ENCODE data around the gene KLHL15.

The KLHL15 gene

GRCh38 chrX:23945206-23945605 lies 81.8 kb downstream of the KLHL15 start:
- no peak for DNase-seq

- no peak for DNase-seq
Observed at GRCh38 chrX:23944234-23944633, 82.8 kb downstream of the KLHL15 start.

- no peak for DNase-seq
Observed at GRCh38 chrX:23939203-23939602, 87.8 kb downstream of the KLHL15 start.

GRCh38 chrX:23938690-23939089 lies 88.3 kb downstream of the KLHL15 start:
- DNase-seq = no peak

GRCh38 chrX:23937100-23937499 lies 89.9 kb downstream of the KLHL15 start:
- DNase-seq = peak; percentile 30

GRCh38 chrX:23936180-23936579 lies 90.8 kb downstream of the KLHL15 start:
- DNase-seq = peak; percentile 21

GRCh38 chrX:23935106-23935505 lies 91.9 kb downstream of the KLHL15 start:
- DNase-seq = no peak

All from NCI-H524 treated with DMSO at 0.1 percent for 48 hours (cell line).